Stimulated activated CD4-positive, alpha-beta T cell treated with anti-CD3 and anti-CD28 coated beads, Interleukin-2, amount 100 ng/mL, for 24 hours (primary cell): Measurements from ENCODE around the gene ZCCHC9.
"Not testable (repeated sequence)": the region's sequence is repeated elsewhere in the genome, so short reads cannot be mapped to it uniquely, and the experiment has no call there.

ENCODE experiments used
- DNase-seq, 2 donors: peaks; one replicate each; pipeline ENCODE4 v3.0.0-alpha.2; 2020

Gene ZCCHC9

DNA sequence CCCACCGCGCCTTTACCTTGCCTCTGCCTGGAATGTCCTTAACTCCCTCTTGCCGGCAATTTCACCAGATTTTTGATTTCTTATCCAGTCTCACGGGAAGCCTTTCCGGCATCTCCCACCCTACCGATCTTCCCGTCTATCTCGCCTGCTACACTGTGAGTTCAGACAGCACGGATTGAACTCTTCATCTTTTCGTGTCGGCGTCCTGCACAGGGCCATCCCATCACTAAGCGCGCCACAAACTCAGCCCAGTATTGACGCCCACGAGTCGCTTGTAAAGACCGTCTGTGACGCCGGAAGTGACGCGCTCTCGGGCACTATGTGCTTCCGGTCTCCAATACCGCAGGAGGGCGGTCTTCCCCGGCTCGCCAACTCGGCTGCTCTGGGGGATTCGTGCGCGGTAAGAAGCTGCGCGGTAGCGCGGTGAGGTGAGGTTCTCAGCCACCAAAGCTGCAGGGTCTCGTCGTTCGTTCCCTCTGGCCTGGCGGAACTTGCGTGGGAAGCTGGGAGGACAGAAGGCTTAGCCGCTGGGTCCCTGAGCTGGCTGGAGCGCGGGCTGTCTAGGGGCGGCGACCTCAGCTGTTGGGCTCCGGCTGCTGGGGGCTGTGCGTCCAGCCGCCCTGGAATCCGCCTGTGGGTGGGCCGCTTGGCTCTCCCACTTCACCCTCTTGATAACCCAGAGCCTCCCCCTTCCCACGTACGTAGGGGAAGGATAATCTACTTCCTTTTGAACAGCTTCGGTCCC is at the start of gene ZCCHC9:
Gene ZCCHC9, plus strand, starts transcription at position 317 of the 745 bp plus-strand sequence. CDS start 3,171 bp downstream, outside the sequence.
- peak; percentile 92 to 93 for DNase-seq

DNA sequence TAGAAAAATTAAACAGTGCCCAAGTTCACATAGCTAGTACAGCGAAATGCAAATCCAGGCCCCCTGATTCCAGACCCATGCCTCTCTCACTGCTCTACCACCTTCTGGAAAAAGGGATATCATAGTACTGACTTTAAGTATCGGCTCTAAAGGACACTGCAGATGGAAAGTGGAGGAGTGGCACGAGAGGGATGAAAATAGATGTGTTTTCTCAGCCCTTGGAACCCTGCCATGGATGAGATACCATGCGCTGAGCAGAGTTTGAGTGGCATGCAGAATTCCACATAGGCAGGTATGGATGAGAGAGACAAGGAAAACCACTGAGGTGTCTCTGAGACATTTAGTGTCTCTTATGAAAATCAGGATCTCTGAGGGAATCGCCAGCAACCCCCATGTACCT is 49.5 kb upstream of the ZCCHC9 start:
- no peak for DNase-seq

- no peak for DNase-seq
Measured at GRCh38 chr5:81252904-81253303, 48.5 kb upstream of the ZCCHC9 start.

GRCh38 chr5:81253875-81254274 is 47.5 kb upstream of the ZCCHC9 start:
- no peak for DNase-seq

- no peak for DNase-seq
Measured at GRCh38 chr5:81254886-81255559, 46.4 kb upstream of the ZCCHC9 start.

- DNase-seq, result no peak
Measured at GRCh38 chr5:81256766-81257165, 44.6 kb upstream of the ZCCHC9 start.

- not testable (repeated sequence) for DNase-seq
Measured at GRCh38 chr5:81262796-81263195, 38.6 kb upstream of the ZCCHC9 start.

DNA sequence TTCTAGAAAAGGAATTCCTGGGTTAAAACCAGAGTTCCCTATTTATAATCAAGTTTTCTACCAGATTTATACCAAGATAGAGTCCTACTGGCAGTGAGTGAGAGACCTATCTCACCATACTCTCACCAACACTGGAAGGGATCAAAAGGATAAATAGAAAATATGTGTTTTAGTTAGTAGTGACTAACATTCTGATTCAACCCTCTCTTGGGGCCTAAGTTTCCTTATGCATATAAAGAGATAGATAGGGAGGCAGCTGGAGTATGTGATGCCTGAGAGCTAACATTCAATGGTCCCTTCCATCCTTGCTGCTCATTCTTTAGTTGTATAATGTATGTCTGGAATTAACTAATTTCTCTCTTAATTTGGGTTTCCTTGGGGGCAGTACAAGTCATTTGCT is 36.3 kb upstream of the ZCCHC9 start:
- DNase-seq, result no peak

DNA sequence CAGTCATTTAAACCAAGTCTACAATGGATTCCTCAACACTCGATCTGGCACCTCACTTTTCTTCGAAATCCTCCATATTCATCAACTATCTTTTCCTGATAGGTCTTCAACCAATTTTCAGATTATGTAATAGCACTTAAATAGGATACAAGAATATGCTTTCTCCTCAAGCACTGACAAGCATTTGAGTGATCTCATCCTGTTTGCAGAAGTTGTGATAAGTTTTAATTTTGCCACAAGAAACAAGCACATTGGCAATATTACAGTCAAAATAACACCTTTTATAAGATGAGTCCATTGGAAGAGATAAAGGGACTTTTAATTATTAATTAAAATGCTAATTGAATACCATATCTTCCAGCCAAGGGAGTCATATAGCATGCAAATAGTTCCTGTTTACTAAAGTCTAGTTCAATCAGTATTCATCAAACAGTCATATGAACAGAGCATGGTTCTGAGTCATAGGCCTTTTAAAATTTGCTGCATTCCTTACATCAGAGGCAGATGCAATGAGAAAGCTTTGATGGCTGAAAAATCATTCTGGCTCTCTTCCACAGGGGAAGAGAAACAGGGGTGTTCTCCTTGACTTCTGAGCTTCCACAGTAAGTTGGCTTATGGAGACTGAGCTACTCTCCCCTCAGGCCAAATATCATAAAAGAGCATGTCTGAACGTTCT is 32.7 kb upstream of the ZCCHC9 start:
- no peak for DNase-seq

GRCh38 chr5:81269751-81270393 is 31.5 kb upstream of the ZCCHC9 start:
- DNase-seq, result no peak

GRCh38 chr5:81270394-81271027 is 30.9 kb upstream of the ZCCHC9 start:
- DNase-seq, result not testable (repeated sequence)

GRCh38 chr5:81283976-81284375 is 17.4 kb upstream of the ZCCHC9 start:
- DNase-seq, result no peak

GRCh38 chr5:81286059-81286617 is 15.2 kb upstream of the ZCCHC9 start:
- DNase-seq, result no peak

GRCh38 chr5:81288021-81288433 is 13.4 kb upstream of the ZCCHC9 start:
- DNase-seq, result no peak

DNA sequence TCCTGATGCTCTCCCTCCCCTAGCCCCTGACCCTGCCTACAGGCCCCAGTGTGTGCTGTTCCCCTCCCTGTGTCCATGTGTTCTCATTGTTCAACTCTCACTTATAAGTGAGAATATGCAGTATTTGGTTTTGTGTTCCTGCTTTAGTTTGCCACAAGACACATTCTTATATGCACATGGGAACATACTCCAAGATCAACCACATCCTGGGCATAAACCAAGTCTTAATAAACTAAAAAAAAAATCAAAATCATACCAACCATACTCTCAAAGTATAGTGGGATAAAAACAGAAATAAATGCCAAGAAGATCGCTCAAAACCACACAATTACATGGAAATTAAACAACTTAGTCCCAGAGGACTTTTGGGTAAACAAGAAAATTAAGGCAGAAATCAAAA is 11.2 kb upstream of the ZCCHC9 start:
- no peak for DNase-seq

- DNase-seq, result no peak
Measured at GRCh38 chr5:81292130-81292529, 9.3 kb upstream of the ZCCHC9 start.

- DNase-seq, result not testable (repeated sequence)
Measured at GRCh38 chr5:81294021-81294420, 7.4 kb upstream of the ZCCHC9 start.

DNA sequence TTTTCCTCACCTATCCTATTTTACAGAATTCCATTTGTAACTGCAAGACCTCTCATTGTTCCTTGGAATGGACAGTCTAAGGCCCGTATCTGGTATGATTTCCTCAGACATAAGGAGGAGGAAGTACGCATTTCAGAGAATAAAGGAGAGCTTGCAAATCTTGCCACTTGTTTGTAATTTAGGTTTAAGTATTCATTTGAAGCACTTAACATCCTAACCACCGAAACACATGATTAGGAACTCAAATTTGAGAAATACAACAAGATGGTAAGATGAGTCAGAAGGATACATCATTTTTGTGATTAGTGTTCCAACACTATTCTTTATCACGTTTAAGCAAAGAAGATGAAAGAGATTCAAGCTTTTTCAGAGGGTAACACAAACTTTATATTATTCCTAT is 3.9 kb upstream of the ZCCHC9 start:
- DNase-seq, result no peak

GRCh38 chr5:81300921-81301270 is 491 bp upstream of the ZCCHC9 start:
- no peak for DNase-seq

DNA sequence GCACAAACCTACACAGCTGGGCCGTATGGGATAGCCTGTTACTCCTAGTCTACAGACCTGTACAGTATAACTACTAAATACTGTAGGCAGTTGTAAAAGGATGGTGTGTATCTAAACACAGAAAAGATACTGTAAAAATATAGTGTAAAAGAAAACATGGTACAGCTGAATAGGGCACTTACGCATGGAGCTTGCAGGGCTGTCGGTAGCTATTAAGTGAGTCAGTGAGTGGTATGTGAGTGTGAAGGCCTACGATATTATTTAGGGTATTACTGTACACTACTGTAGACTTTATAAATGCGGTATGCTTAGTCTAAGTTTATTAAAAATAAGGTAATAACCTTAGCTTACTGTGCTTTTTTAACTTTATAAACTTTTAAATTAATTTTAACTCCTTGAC is 1.2 kb downstream of the ZCCHC9 start:
- DNase-seq, result no peak

DNA sequence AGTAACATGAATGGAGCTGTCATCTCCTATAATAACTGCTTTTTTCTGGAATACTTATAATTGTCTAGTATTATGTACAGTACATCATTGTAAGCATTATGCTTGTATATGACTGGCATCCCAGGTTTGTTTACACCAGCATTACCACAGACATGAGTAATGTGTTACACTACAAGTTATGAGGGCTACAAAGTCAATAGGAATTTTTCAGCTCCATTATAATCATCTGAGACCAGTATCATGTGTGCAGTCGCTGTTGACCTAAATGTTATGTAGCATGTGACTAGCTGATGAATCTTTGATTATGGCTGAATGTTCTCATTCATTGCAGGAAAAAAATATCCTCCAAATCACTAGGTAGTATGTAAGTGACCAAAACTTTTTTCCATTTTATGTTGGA is 2.2 kb downstream of the ZCCHC9 start:
- DNase-seq, result no peak

GRCh38 chr5:81305785-81306184 is 4.4 kb downstream of the ZCCHC9 start:
- DNase-seq, result no peak

DNA sequence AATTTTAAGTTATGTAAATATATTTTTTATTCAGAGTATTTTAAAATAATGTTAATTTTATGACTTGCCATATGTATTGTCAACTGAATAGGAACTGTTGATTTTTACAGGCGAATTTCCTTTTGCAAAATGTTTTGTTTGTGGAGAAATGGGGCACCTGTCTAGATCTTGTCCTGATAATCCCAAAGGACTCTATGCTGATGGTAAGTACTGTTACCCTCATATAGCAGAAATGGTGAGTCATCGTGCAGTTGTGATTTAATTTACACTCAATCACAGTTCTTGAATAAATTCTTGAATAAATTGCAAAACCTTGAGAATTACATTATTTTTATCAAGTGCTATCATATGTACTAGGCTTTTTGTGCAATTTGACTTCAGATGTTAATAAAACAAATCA is 7.4 kb downstream of the ZCCHC9 start:
- no peak for DNase-seq
